AG04450 (cell line): Measurements from ENCODE around the gene SPOP. TPM values are rescaled to one million over a fixed set of nuclear protein-coding genes. Genes with fewer than 3 reads are reported as not detected.

ENCODE experiments used
- CTCF ChIA-PET: fragments of 300-600, 350-600 bp; formaldehyde crosslinking; extraction: SDS; loops from one replicate; lab custom pipeline; 2022; ENCODE audit warnings: antibody characterized with exemption, inconsistent platforms; lab: Charles Lee
- POLR2A ChIA-PET: fragments of 350-600 bp; formaldehyde crosslinking; extraction: SDS; loops from one replicate; lab custom pipeline; 2021; ENCODE audit warnings: antibody characterized with exemption, inconsistent platforms; lab: Yijun Ruan, JAX
- DNase-seq: peaks from one replicate; pipeline ENCODE4 v3.0.0-alpha.2; 2011; ENCODE audit warnings: low read depth, low spot score
- H3K27ac ChIP-seq: one replicate; pipeline ENCODE4 v1.5.1; 2012; ENCODE audit warnings: low read depth, low read length, control low read depth
- H3K27me3 ChIP-seq: one replicate; pipeline ENCODE4 v1.6.0; 2012; ENCODE audit warnings: low read length; ENCODE audit not compliant: control insufficient read depth, insufficient read depth
- H3K4me3 ChIP-seq: 2 replicates; pipeline ENCODE4 v1.5.1; 2011; ENCODE audit warnings: mild to moderate bottlenecking, low read depth, low read length, control low read depth
- H3K9me3 ChIP-seq: 2 replicates; pipeline ENCODE4 v1.5.1; 2012; ENCODE audit warnings: low read length; ENCODE audit not compliant: control insufficient read depth, insufficient read depth
- polyA plus RNA-seq: library from polyadenylated mRNA; depleted of rRNA; stranded (reverse); fragments of >200 nt; gene quantifications from 2 replicates; pipeline ENCODE4 v1.2.3, GENCODE V29; 2011
- TF ChIP-seq, protein P1 (sequence below): IDR thresholded peaks from 2 replicates; pipeline ENCODE4 v1.5.1; 2011; ENCODE audit warnings: low read depth, low read length, control low read depth, inconsistent platforms

SPOP gene
- polyA plus RNA-seq, 1 experiment = 51.6 TPM

DNA sequence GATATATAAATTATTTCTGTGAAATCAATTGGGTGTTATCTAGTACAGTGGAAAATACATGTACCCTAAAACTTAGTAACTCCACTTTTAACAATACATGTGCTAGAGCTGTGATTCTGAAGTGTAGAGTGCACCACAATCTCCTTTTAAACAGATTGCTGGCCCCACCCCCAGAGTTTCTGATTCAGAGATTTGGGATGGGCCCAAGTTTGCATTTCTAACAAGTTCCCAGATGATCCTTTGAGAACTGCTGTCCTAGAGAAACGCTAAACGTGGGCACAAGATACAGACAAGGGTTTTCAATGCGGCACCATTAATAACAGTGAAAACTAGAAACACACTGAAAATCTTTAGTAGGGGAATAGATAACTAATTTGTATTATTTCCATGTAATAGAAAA lies 53.0 kb downstream of the SPOP start:
- POLR2A ChIA-PET = interaction anchor here (0.7 kb wide), 1 partner anchor 793 kb away, joined by 4 read pairs; no protein-coding TSS in a partner anchor
- CTCF ChIA-PET = interaction anchor here (0.5 to 1.0 kb wide), 3 partner anchors 30 to 55 kb away, joined by 3 to 6 read pairs (median 3); no protein-coding TSS in a partner anchor
- Histone ChIP-seq H3K27me3 (no peaks in the 10 kb centered on the region), H3K4me3 (no peak overlapping the region), H3K27ac (no peak overlapping the region), H3K9me3 (no peaks in the 10 kb centered on the region)
- DNase-seq = no peak
- TF ChIP-seq, protein P1, sequence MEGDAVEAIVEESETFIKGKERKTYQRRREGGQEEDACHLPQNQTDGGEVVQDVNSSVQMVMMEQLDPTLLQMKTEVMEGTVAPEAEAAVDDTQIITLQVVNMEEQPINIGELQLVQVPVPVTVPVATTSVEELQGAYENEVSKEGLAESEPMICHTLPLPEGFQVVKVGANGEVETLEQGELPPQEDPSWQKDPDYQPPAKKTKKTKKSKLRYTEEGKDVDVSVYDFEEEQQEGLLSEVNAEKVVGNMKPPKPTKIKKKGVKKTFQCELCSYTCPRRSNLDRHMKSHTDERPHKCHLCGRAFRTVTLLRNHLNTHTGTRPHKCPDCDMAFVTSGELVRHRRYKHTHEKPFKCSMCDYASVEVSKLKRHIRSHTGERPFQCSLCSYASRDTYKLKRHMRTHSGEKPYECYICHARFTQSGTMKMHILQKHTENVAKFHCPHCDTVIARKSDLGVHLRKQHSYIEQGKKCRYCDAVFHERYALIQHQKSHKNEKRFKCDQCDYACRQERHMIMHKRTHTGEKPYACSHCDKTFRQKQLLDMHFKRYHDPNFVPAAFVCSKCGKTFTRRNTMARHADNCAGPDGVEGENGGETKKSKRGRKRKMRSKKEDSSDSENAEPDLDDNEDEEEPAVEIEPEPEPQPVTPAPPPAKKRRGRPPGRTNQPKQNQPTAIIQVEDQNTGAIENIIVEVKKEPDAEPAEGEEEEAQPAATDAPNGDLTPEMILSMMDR = no peak

GRCh38 chr17:49621946-49622529 lies 55.9 kb downstream of the SPOP start:
- CTCF ChIA-PET = no interaction called here
- no peak overlapping the region for H3K27ac ChIP-seq
- H3K4me3 ChIP-seq = no peak overlapping the region
- POLR2A ChIA-PET = interaction anchor here (0.5 kb wide), 1 partner anchor 84 kb away, joined by 3 read pairs; no protein-coding TSS in a partner anchor
- TF ChIP-seq, protein P1 = no peak
- no peaks in the 10 kb centered on the region for H3K9me3 ChIP-seq
- no peak for DNase-seq
- no peaks in the 10 kb centered on the region for H3K27me3 ChIP-seq

GRCh38 chr17:49621420-49621819 lies 56.5 kb downstream of the SPOP start:
- CTCF ChIA-PET = no interaction called here
- POLR2A ChIA-PET = interaction anchor here (0.5 kb wide), 1 partner anchor 85 kb away, joined by 3 read pairs; no protein-coding TSS in a partner anchor
- H3K4me3 ChIP-seq = no peak overlapping the region

GRCh38 chr17:49618028-49618611 lies 59.8 kb downstream of the SPOP start:
- no peak overlapping the region for H3K4me3 ChIP-seq
- no peaks in the 10 kb centered on the region for H3K27me3 ChIP-seq
- ChIA-PET CTCF (interaction anchor here (0.6 to 0.8 kb wide), 4 partner anchors 23 to 367 kb away, joined by 3 to 7 read pairs (median 3); no protein-coding TSS in a partner anchor), POLR2A (interaction anchor here (0.8 kb wide), 1 partner anchor 59 kb away, joined by 7 read pairs; no protein-coding TSS in a partner anchor)
- DNase-seq = no peak
- no peaks in the 10 kb centered on the region for H3K9me3 ChIP-seq
- TF ChIP-seq, protein P1 = no peak
- H3K27ac ChIP-seq = no peak overlapping the region

More at GRCh38 chr17:49621420-49621819, 56.5 kb downstream of the SPOP start:
- Histone ChIP-seq H3K27me3 (no peaks in the 10 kb centered on the region), H3K27ac (no peak overlapping the region), H3K9me3 (no peaks in the 10 kb centered on the region)
- DNase-seq = no peak
- TF ChIP-seq, protein P1 = no peak
